NCI-H1694 treated with DMSO at 0.1 percent for 48 hours (cell line): ENCODE data around the gene DCAKD.
"Not testable (repeated sequence)": the region's sequence is repeated elsewhere in the genome, so short reads cannot be mapped to it uniquely, and the experiment has no call there.

Experiments
- DNase-seq: peaks from one replicate; lab custom pipeline; 2025; lab: John Stamatoyannopoulos, UW

The DCAKD gene

GRCh38 chr17:45067637-45068036, 16.2 kb upstream of the DCAKD start:
- no peak for DNase-seq

- no peak for DNase-seq
Measured at GRCh38 chr17:45063198-45063597, 11.8 kb upstream of the DCAKD start.

- DNase-seq = no peak
Measured at GRCh38 chr17:45061606-45062205, 10.3 kb upstream of the DCAKD start.

GRCh38 chr17:45060797-45061605, 9.6 kb upstream of the DCAKD start, which contains the start of gene NMT1:
Gene NMT1, plus strand, starts transcription at chr17:45061317. Its CDS starts 13 bp downstream, at chr17:45061330.
- DNase-seq = peak; percentile 100

GRCh38 chr17:45060382-45060796, 9.0 kb upstream of the DCAKD start:
- no peak for DNase-seq

DNA sequence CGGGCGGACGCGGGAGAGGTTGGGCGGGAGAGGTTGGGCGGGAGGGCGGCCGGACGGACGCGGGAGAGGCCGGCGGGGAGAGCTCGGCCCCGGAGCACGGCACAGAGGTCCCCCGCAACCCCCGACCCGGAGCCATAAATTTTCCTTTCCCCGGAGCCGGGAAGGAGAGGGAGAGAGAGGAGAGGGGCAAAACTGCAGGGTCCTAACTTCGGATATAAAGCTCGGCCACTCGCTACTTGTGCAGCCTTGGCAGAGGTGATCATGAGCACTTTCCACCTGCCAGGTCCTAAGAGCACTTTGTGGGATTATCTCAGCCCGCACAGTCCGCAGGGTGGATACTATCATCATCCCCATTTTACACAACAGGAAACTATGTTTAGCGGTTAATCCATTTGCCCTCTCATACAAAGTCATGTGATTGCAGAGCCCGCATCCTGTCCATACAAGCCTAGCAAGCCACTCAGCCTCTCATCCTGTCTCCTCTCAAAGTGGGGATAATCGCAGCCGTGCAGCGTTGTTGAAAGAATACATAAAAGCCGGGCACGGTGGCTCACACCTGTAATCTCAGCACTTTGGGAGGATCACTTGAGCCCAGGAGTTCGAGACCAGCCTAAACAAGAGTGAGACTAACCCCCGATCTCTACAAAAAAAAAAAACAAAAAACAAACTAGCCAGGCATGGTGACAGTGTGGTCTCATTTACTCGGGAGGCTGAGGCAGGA, 780 bp upstream of the DCAKD start:
- peak; percentile 32 for DNase-seq

GRCh38 chr17:45051720-45052051, 254 bp upstream of the DCAKD start:
- DNase-seq = not testable (repeated sequence)

- no peak for DNase-seq
Measured at GRCh38 chr17:45050481-45051059, 862 bp downstream of the DCAKD start.

DNA sequence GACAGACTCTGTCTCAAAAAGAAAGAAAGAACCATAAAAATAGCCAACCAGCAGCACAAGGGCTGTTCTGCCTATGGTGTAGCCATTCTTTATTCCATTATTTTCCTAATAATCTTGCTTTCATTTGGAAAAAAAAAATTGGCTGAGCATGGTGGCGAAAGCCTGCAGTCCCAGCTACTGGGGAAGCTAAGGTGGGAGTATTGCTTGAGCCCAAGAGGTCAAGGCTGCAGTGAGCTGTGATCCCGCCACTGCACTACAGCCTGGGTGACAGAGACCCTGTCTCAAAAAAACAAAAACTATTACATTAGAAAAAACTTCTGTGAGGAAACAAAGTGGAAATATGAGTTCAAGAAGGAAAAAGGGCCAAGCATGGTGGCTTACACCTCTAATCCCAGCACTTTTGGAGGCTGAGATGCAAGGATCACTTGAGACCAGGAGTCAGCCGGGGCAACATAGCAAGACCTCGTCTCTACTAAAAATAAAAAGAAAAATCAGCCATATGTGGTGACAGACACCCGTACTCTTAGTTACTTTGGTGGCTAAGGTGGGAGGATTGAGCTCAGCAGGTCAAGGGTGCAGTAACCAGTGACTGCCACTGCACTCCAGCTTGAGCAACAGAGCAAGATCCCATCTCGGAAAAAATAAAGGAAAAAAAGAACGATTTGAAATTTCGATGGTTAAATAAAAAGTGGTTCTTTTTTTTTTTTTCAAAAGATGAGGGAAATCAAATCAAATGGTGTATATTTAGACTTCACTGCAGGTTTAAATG, 2.5 kb downstream of the DCAKD start:
- DNase-seq = no peak

- DNase-seq = no peak
Measured at GRCh38 chr17:45046537-45047125, 4.8 kb downstream of the DCAKD start.

DNA sequence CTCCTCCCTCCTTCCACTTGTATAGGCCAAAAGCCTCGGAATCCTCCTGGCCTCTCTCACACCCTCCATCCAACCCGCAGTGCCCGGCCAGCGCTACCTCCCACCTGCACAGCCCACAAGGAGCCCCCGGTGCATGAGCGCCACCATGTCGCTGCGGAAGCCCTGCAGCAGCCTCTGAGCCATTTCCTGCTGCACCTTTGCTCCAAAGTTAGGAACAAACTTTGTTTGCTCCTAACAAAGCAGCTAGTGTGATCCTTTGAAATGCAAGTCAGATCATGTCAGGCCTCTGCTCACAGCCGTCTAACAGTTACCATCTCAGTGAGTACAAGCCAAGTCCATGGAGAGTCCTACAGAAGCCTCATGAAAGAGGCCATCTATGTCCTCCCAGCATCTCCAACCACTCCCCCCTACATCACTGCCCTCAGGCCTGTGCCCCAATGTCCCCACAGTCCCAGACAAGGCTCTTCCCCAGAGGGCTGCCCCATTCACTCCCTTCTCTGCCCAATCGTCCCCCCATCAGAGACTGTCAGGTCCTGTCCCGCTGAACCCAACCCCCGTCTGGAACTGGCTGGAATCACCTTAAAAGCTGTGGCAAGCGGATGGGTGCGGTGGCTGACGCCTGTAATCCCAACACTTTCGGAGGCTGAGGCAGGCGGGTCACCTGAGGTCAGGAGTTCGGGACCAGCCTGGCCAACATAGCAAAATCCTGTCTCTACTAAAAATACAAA, 7.5 kb downstream of the DCAKD start:
- no peak for DNase-seq

GRCh38 chr17:45042346-45043120, 8.9 kb downstream of the DCAKD start:
- DNase-seq = no peak

GRCh38 chr17:45040459-45040858, 11.0 kb downstream of the DCAKD start:
- DNase-seq = no peak

DNA sequence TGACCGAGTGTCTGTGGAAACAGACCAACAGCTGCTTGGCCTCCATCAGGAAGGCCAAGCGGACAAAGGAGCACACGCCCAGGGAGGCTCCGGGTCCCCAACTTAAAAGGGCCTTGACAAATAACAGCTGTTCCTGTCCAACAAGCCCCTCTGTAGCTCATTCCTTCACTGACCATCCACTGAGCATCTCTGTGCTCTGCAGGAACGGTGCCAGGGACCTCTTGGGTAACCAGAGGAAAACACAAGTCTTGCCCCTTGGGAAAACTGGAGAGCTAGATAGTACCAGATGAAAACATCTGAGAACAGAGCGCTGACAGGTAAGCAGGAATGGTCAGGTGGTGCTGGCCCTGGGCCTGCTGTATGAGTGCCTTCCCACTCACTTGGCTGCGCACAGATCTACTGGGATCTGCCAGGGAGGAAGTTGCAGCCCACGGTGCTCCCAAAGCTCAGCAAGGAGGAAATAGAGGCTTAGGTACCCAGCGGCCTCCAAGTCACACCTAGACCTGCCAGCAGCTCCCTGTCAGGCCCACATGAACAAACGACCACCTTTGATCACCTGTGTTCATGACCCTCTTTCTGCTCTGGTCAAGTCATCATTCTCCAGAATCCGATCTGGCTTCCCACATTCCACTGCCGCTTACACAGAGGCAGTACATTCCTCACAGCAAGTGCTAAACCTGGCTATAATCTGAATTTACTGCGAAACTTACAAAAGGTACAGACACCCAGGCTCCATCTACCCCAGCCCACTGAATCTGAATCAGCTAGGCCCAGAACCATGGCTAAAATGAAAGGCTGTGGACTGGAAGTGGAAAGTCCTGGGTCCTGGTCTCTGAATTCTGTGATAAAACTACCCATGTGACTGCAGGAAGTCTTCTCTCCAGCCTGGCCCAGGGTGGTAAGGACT, 12.5 kb downstream of the DCAKD start:
- DNase-seq = no peak

DNA sequence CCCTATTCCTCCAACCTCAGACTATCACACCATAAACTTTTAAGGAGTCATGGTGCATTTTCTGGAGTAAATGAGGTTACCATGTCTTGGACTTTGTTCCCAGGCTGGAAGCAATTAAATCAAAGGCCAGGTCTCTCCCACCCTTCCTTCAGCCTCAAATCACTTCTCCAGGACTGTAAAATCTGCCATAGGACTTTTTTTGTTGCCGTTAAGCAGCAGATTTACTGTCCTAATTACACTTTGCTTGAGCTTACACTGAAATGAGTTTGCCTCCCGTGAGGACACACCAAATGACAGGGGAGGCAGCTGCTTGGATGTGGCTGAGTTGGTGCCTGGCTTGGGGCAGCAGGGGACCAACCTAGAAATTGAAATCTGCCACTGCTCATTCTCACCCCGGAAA, 14.7 kb downstream of the DCAKD start:
- no peak for DNase-seq

DNA sequence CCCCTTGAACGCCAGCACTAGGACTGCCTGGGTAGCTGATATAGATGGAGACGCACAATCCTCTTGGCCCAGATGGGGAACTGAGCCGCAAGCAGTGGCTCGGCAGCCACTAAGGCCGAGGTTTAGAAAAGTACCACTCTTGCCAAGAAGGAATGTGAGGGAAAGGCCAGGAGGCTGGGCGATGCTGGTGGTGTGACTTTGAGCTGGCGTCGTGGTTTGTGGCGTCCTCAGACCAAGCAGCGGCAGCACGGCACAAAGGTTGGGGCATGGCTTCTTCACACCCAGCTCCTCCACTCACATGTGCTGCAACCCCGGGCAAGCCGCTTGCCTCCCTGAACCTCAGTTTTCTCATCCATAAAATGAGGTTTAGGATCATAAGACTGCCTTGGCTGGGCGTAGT, 15.6 kb downstream of the DCAKD start:
- no peak for DNase-seq

- DNase-seq = no peak
Measured at GRCh38 chr17:45034599-45034998, 16.8 kb downstream of the DCAKD start.

- no peak for DNase-seq
Measured at GRCh38 chr17:45032174-45032541, 19.3 kb downstream of the DCAKD start.
